ENCODE data around the gene VBP1. TPM values are rescaled to one million over a fixed set of nuclear protein-coding genes. Genes with fewer than 3 reads are reported as not detected.

VBP1 gene
- polyA plus RNA-seq, 3 donors from 2014 or later, result 67.9 to 86.5 (median 69.1) TPM

Other genes starting within 250 kb of the VBP1 start
- 1 to 10 TPM; 1.1 to 3.4 (median 2.7) TPM for gene F8, start 193.7 kb upstream of the VBP1 start, polyA plus RNA-seq
- gene FUNDC2, start 189.6 kb upstream of the VBP1 start, polyA plus RNA-seq, result 100 to 1,000 TPM; 182 to 241 (median 234) TPM
- gene CMC4, start 145.3 kb upstream of the VBP1 start, polyA plus RNA-seq, result 10 to 100 TPM; 23.3 to 26.3 (median 23.6) TPM
- gene MTCP1, start 145.3 kb upstream of the VBP1 start, polyA plus RNA-seq, result 10 to 100 TPM; 28.8 to 55.6 (median 33.0) TPM
- gene BRCC3, start 145.0 kb upstream of the VBP1 start, polyA plus RNA-seq, result 10 to 100 TPM; 19.4 to 34.2 (median 24.5) TPM
- 1 to 10 TPM; 2.3 to 8.0 (median 2.9) TPM for gene RAB39B, start 48.0 kb downstream of the VBP1 start, polyA plus RNA-seq
- gene CLIC2, start 118.2 kb downstream of the VBP1 start, polyA plus RNA-seq, result 1 to 10 TPM in 2 of 3 donors, under 1 TPM in 1; 0.47 to 3.8 (median 1.3) TPM
- gene F8A2, start 165.6 kb downstream of the VBP1 start, polyA plus RNA-seq, result not detected
- 10 to 100 TPM in 1 of 3 donors, 1 to 10 TPM in 2; 1.7 to 28.0 (median 3.1) TPM for gene F8A3, start 242.2 kb downstream of the VBP1 start, polyA plus RNA-seq